Body of pancreas (tissue), 4 donors: ENCODE data around the gene BRF1.

Source experiments
- POLR2A ChIP-seq, 3 donors: fragments of 450-650 bp; IDR thresholded peaks; one replicate each; pipeline ENCODE4 v1.6.1; 2016; ENCODE audit warnings: antibody characterized with exemption in 3 of 3, mild to moderate bottlenecking in 2 of 3
- TF ChIP-seq, protein P1 (sequence below), 7 experiments: fragments of 450-650 bp in 4 of 7; fragments of 200-600 bp in 3 of 7; sonication (generic) in 3 of 7; IDR thresholded peaks; one replicate each; pipeline ENCODE4 v1.5.1; 2016 to 2019; ENCODE audit warnings: antibody characterized with exemption in 7 of 7

DNA sequence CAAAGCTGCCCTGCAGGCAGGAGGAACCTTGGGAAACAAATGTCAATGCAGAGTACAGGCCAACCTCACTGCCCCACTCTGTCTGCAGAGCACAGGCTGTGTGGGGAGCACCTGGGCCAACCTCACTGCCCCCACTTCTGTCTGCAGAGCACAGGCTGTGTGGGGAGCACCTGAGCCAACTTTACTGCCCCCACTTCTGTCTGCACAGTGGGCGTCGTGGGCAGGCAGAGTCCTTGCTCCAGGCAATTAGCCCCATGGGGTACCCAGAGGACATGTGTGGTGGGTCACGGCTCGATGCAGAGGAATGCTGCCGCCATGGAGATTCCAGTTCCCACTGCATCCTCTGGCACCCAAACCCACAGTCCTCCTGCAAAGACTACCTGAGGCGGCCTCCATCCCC lies 26.2 kb downstream of the BRF1 start:
- TF ChIP-seq, protein P1, sequence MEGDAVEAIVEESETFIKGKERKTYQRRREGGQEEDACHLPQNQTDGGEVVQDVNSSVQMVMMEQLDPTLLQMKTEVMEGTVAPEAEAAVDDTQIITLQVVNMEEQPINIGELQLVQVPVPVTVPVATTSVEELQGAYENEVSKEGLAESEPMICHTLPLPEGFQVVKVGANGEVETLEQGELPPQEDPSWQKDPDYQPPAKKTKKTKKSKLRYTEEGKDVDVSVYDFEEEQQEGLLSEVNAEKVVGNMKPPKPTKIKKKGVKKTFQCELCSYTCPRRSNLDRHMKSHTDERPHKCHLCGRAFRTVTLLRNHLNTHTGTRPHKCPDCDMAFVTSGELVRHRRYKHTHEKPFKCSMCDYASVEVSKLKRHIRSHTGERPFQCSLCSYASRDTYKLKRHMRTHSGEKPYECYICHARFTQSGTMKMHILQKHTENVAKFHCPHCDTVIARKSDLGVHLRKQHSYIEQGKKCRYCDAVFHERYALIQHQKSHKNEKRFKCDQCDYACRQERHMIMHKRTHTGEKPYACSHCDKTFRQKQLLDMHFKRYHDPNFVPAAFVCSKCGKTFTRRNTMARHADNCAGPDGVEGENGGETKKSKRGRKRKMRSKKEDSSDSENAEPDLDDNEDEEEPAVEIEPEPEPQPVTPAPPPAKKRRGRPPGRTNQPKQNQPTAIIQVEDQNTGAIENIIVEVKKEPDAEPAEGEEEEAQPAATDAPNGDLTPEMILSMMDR (IDR thresholded peaks at IDR 0.05) = no peak
- TF ChIP-seq POLR2A (IDR thresholded peaks at IDR 0.05) = no peak
